Measurements from ENCODE around the gene KLHL26.

Gene KLHL26

GRCh38 chr19:18683958-18684641, 47.3 kb downstream of the KLHL26 start:
- H3K27ac Mint-ChIP-seq (ENCODE audit: low read depth) = peak overlapping the region; percentile 68
- peak overlapping the region; percentile 81 for H3K4me3 Mint-ChIP-seq
- no peaks in the 10 kb centered on the region for H3K9me3 Mint-ChIP-seq
- H3K27me3 Mint-ChIP-seq = no peaks in the 10 kb centered on the region
- peaks cover 24% of the 10 kb centered on the region for H3K4me1 Mint-ChIP-seq
- H3K36me3 Mint-ChIP-seq (ENCODE audit: insufficient read depth) = peaks cover 11% of the 10 kb centered on the region
- ATAC-seq (replicated peaks; ENCODE audit: extremely low read depth, poor library complexity, severe bottlenecking) (peak; percentile 44), DNase-seq (ENCODE audit: low spot score in 2 of 2) (no peak)

- Mint-ChIP-seq H3K27me3 (no peaks in the 10 kb centered on the region), H3K9me3 (no peaks in the 10 kb centered on the region), H3K4me3 (peak overlapping the region; percentile 81), H3K27ac (ENCODE audit: low read depth) (no peak overlapping the region), H3K36me3 (ENCODE audit: insufficient read depth) (peaks cover 11% of the 10 kb centered on the region), H3K4me1 (peaks cover 26% of the 10 kb centered on the region)
- ATAC-seq (replicated peaks; ENCODE audit: extremely low read depth, poor library complexity, severe bottlenecking) (no peak), DNase-seq (ENCODE audit: low spot score in 2 of 2) (no peak)
Observed at GRCh38 chr19:18684642-18684993, 47.8 kb downstream of the KLHL26 start.

GRCh38 chr19:18685597-18686190, 48.9 kb downstream of the KLHL26 start:
- Mint-ChIP-seq H3K9me3 (no peaks in the 10 kb centered on the region), H3K36me3 (ENCODE audit: insufficient read depth) (peaks cover 11% of the 10 kb centered on the region), H3K27ac (ENCODE audit: low read depth) (no peak overlapping the region), H3K27me3 (no peaks in the 10 kb centered on the region), H3K4me1 (peaks cover 30% of the 10 kb centered on the region), H3K4me3 (no peak overlapping the region)
- DNase-seq (ENCODE audit: low spot score in 2 of 2) (no peak), ATAC-seq (replicated peaks; ENCODE audit: extremely low read depth, poor library complexity, severe bottlenecking) (no peak)

GRCh38 chr19:18687740-18688465, 51.1 kb downstream of the KLHL26 start:
- H3K27me3 Mint-ChIP-seq = no peaks in the 10 kb centered on the region
- H3K36me3 Mint-ChIP-seq (ENCODE audit: insufficient read depth) = peaks cover 8% of the 10 kb centered on the region
- ATAC-seq (replicated peaks; ENCODE audit: extremely low read depth, poor library complexity, severe bottlenecking) = no peak
- H3K4me3 Mint-ChIP-seq = no peak overlapping the region
- DNase-seq (ENCODE audit: low spot score in 2 of 2) = no peak
- H3K4me1 Mint-ChIP-seq = peaks cover 26% of the 10 kb centered on the region
- H3K27ac Mint-ChIP-seq (ENCODE audit: low read depth) = no peak overlapping the region
- no peaks in the 10 kb centered on the region for H3K9me3 Mint-ChIP-seq

- no peak for ATAC-seq (replicated peaks; ENCODE audit: extremely low read depth, poor library complexity, severe bottlenecking)
- Mint-ChIP-seq H3K4me3 (no peak overlapping the region), H3K4me1 (peaks cover 28% of the 10 kb centered on the region)
Observed at GRCh38 chr19:18696023-18696422, 59.2 kb downstream of the KLHL26 start.

GRCh38 chr19:18697680-18698079, 60.9 kb downstream of the KLHL26 start:
- no peaks in the 10 kb centered on the region for H3K9me3 Mint-ChIP-seq
- H3K4me1 Mint-ChIP-seq = peaks cover 33% of the 10 kb centered on the region
- no peak overlapping the region for H3K27ac Mint-ChIP-seq (ENCODE audit: low read depth)

More at GRCh38 chr19:18696023-18696422, 59.2 kb downstream of the KLHL26 start:
- no peak for DNase-seq (ENCODE audit: low spot score in 2 of 2)
- Mint-ChIP-seq H3K27me3 (no peaks in the 10 kb centered on the region), H3K36me3 (ENCODE audit: insufficient read depth) (peaks cover 10% of the 10 kb centered on the region), H3K9me3 (no peaks in the 10 kb centered on the region), H3K27ac (ENCODE audit: low read depth) (peak overlapping the region; percentile 83)

GRCh38 chr19:18698321-18699167, 61.7 kb downstream of the KLHL26 start:
- H3K4me3 Mint-ChIP-seq = peak overlapping the region; percentile 83
- no peaks in the 10 kb centered on the region for H3K27me3 Mint-ChIP-seq
- peaks cover 10% of the 10 kb centered on the region for H3K36me3 Mint-ChIP-seq (ENCODE audit: insufficient read depth)
- H3K4me1 Mint-ChIP-seq = peaks cover 33% of the 10 kb centered on the region
- no peak for DNase-seq (ENCODE audit: low spot score in 2 of 2)
- no peak for ATAC-seq (replicated peaks; ENCODE audit: extremely low read depth, poor library complexity, severe bottlenecking)
- H3K9me3 Mint-ChIP-seq = no peaks in the 10 kb centered on the region
- H3K27ac Mint-ChIP-seq (ENCODE audit: low read depth) = peak overlapping the region; percentile 64

More at GRCh38 chr19:18697680-18698079, 60.9 kb downstream of the KLHL26 start:
- Mint-ChIP-seq H3K4me3 (no peak overlapping the region), H3K27me3 (no peaks in the 10 kb centered on the region), H3K36me3 (ENCODE audit: insufficient read depth) (peaks cover 10% of the 10 kb centered on the region)
- ATAC-seq (replicated peaks; ENCODE audit: extremely low read depth, poor library complexity, severe bottlenecking) = no peak
- DNase-seq (ENCODE audit: low spot score in 2 of 2) = no peak

DNA sequence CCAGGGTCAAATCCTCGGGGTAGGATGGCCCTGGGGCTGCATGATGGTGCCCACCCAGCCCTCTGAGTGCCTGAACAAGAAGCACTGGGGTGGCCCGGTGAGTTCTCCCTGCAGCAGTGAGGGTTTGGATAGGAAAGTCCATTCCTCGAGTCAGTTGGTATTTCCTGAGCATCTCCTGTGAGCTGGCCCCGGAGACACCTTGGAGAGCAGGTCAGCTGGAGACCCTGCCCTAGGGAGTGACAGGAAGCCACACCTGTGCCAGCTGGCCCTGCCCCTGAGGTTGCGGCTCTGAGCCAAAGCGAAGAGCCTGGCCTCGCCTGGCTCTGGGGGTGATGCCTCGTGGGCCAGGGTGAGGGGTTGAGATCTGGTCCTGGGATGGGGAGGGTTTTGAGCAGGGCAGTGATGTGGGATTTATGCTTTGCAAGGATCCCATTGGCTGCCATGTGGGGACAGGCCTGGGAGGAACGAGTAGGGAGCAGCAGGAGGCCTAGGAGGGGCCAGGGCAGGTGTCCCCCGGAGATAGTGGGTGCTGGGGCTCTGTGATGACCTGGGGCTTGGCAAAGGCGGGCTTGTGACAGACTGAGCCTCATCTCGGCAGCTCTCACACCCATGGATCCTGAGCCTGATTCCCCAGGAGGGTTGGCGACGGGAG, 62.7 kb downstream of the KLHL26 start:
- Mint-ChIP-seq H3K36me3 (ENCODE audit: insufficient read depth) (peaks cover 10% of the 10 kb centered on the region), H3K4me1 (peaks cover 33% of the 10 kb centered on the region), H3K4me3 (peak overlapping the region; percentile 83), H3K9me3 (no peaks in the 10 kb centered on the region), H3K27ac (ENCODE audit: low read depth) (peak overlapping the region; percentile 64), H3K27me3 (no peaks in the 10 kb centered on the region)
- no peak for DNase-seq (ENCODE audit: low spot score in 2 of 2)
- no peak for ATAC-seq (replicated peaks; ENCODE audit: extremely low read depth, poor library complexity, severe bottlenecking)

DNA sequence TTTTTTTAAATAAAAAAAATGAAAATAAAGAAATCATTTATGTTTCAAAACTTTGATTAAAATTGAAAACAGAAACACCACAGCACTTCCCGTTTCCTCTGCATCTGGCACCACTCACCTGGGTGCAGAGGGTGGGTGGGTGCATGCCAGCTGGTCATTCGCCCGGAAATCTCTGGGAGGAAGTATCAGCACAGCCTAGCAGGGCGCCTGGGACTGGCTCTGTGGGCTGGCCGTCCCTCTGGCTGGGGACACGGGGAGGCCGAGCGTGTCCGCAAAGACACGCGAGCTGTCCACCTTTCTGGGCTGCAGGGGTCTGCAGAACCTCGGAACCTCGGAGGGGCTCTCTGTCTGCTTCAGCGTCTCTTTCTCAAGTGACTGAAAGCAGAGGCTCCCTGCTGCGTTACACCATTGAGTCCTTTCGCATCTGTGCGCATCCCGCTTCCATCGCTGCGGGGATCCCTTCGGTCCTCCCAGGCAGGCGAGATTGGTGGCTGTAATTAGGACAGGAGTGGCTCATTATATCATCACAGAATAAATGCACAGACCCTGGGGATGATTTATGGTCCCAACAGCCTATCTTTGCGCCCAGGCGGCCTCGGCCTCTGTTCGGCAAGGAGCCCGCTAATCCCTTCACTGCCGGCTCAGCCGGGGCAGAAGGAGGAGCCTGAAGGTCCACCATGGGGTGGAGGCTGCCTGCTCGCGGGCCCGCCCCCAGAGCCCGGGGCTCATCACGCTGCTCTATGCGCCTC, 63.8 kb downstream of the KLHL26 start:
- no peaks in the 10 kb centered on the region for H3K27me3 Mint-ChIP-seq
- H3K4me3 Mint-ChIP-seq = peak overlapping the region; percentile 83
- H3K36me3 Mint-ChIP-seq (ENCODE audit: insufficient read depth) = peaks cover 10% of the 10 kb centered on the region
- H3K9me3 Mint-ChIP-seq = no peaks in the 10 kb centered on the region
- DNase-seq (ENCODE audit: low spot score in 2 of 2) (peak; percentile 54 to 58), ATAC-seq (replicated peaks; ENCODE audit: extremely low read depth, poor library complexity, severe bottlenecking) (peak; percentile 98)
- H3K4me1 Mint-ChIP-seq = peaks cover 32% of the 10 kb centered on the region
- peak overlapping the region; percentile 74 for H3K27ac Mint-ChIP-seq (ENCODE audit: low read depth)

GRCh38 chr19:18701250-18701608, 64.4 kb downstream of the KLHL26 start:
- peak overlapping the region; percentile 83 for H3K4me3 Mint-ChIP-seq
- peaks cover 27% of the 10 kb centered on the region for H3K4me1 Mint-ChIP-seq
- H3K27ac Mint-ChIP-seq (ENCODE audit: low read depth) = peak overlapping the region; percentile 74
- no peaks in the 10 kb centered on the region for H3K9me3 Mint-ChIP-seq
- H3K27me3 Mint-ChIP-seq = no peaks in the 10 kb centered on the region
- DNase-seq (ENCODE audit: low spot score in 2 of 2) (no peak), ATAC-seq (replicated peaks; ENCODE audit: extremely low read depth, poor library complexity, severe bottlenecking) (peak; percentile 35)
- peaks cover 10% of the 10 kb centered on the region for H3K36me3 Mint-ChIP-seq (ENCODE audit: insufficient read depth)

GRCh38 chr19:18704054-18704453, 67.2 kb downstream of the KLHL26 start:
- Mint-ChIP-seq H3K4me1 (peaks cover 29% of the 10 kb centered on the region), H3K36me3 (ENCODE audit: insufficient read depth) (peaks cover 10% of the 10 kb centered on the region), H3K27me3 (no peaks in the 10 kb centered on the region), H3K9me3 (no peaks in the 10 kb centered on the region), H3K4me3 (no peak overlapping the region), H3K27ac (ENCODE audit: low read depth) (no peak overlapping the region)
- no peak for DNase-seq (ENCODE audit: low spot score in 2 of 2)
- ATAC-seq (replicated peaks; ENCODE audit: extremely low read depth, poor library complexity, severe bottlenecking) = no peak

All from central memory CD8-positive, alpha-beta T cell (primary cell).